HepG2 (cell line): ENCODE results near the gene SMIM29. TPM values are rescaled to one million over a fixed set of nuclear protein-coding genes. Genes with fewer than 3 reads are reported as not detected.
A peak's percentile ranks its signal among the peaks of the same experiment; 100 is the strongest.

Source experiments
- ATAC-seq: fragments of 200-7000 bp; cut with Tn5 transposase; 3 replicates; pipeline ENCODE4 v1.9.1; 2020; ENCODE audit warnings: mild to moderate bottlenecking, moderate library complexity
- Bru-seq: library from RNA; stranded (reverse); fragments of 400-500 nt; gene quantifications from one replicate; lab custom pipeline; 2021; lab: Mats Ljungman, UMichigan
- BruChase-seq, 2 experiments: library from RNA; stranded (reverse); fragments of 400-500 nt; gene quantifications; one replicate each; lab custom pipeline; 2021; lab: Mats Ljungman, UMichigan
- BruUV-seq: library from RNA; stranded (reverse); fragments of 400-500 nt; replicated peaks from 2 replicates; lab custom pipeline; 2021; lab: Mats Ljungman, UMichigan
- CTCF ChIA-PET: fragments of 300-600 bp; formaldehyde crosslinking; extraction: SDS; loops from one replicate; lab custom pipeline; 2021; ENCODE audit warnings: low total read pairs, inconsistent platforms, low intra/inter-chr PET ratio; lab: Yijun Ruan, JAX
- POLR2A ChIA-PET: fragments of 350-600 bp; sonication (Branson Sonifier 250); formaldehyde crosslinking; loops from one replicate; lab custom pipeline; 2020; ENCODE audit warnings: antibody characterized with exemption, inconsistent platforms; lab: Yijun Ruan, JAX
- DNase-seq: peaks from one replicate; pipeline ENCODE4 v3.0.0-alpha.2; 2015; ENCODE audit warnings: low spot score
- FAIRE-seq: peaks from 3 replicates; lab custom pipeline; 2011; peaks lifted over from hg19 to GRCh38; lab: Jason Lieb, UNC
- H2AFZ ChIP-seq: one replicate; pipeline ENCODE4 v1.6.1; 2011; ENCODE audit warnings: low read length, inconsistent platforms
- H3K27ac ChIP-seq: fragments of 300-600 bp; 3 replicates; pipeline ENCODE4 v1.8.0; 2011; ENCODE audit warnings: mixed run types, mild to moderate bottlenecking, mixed read lengths, low read length, inconsistent platforms; ENCODE audit not compliant: insufficient read depth; ENCODE audit errors: extremely low read length
- H3K27me3 ChIP-seq, 2 experiments: fragments of 200-600 bp in 1 of 2; 2 replicates in 1 of 2; 3 replicates in 1 of 2; pipeline versions ENCODE4 v1.6.0 to v1.8.0; 2011; ENCODE audit warnings: low read length in 2 of 2, mild to moderate bottlenecking in 2 of 2, moderate library complexity in 2 of 2, inconsistent platforms in 1 of 2; ENCODE audit not compliant: insufficient read depth in 2 of 2, control insufficient read depth in 1 of 2
- H3K36me3 ChIP-seq, 2 experiments: fragments of 200-600 bp in 1 of 2; replicated peaks in 1 of 2; 2 replicates in 1 of 2; 3 replicates in 1 of 2; pipeline versions ENCODE4 v1.5.1 to v1.8.0; 2011; ENCODE audit warnings: low read length in 2 of 2, inconsistent platforms in 1 of 2; ENCODE audit not compliant: insufficient read depth in 2 of 2, control insufficient read depth in 1 of 2
- H3K4me1 ChIP-seq: 2 replicates; pipeline ENCODE4 v1.5.1; 2012; ENCODE audit warnings: low read length, inconsistent platforms; ENCODE audit not compliant: insufficient read depth
- H3K4me2 ChIP-seq: 2 replicates; pipeline ENCODE4 v1.6.0; 2011; ENCODE audit warnings: low read depth, low read length, inconsistent platforms
- H3K4me3 ChIP-seq, 3 experiments: fragments of 200-600 bp in 1 of 3; sonication (generic), shearing (Covaris generic) in 1 of 3; replicated peaks in 1 of 3; 2 replicates each; pipeline ENCODE4 v1.5.1; 2011 to 2016; ENCODE audit warnings: low read length in 3 of 3, inconsistent platforms in 2 of 3, low read depth in 2 of 3, mild to moderate bottlenecking in 2 of 3, control low read depth in 1 of 3, mixed read lengths in 1 of 3; ENCODE audit not compliant: insufficient read depth in 1 of 3
- H3K79me2 ChIP-seq: one replicate; pipeline ENCODE4 v1.6.1; 2011; ENCODE audit warnings: low read length, inconsistent platforms; ENCODE audit not compliant: insufficient read depth
- H3K9ac ChIP-seq: 2 replicates; pipeline ENCODE4 v1.6.0; 2011; ENCODE audit warnings: mild to moderate bottlenecking, low read depth, low read length, inconsistent platforms; ENCODE audit not compliant: insufficient read depth
- H3K9me3 ChIP-seq: 2 replicates; pipeline ENCODE4 v1.5.1; 2012; ENCODE audit warnings: mild to moderate bottlenecking, low read length
- H4K20me1 ChIP-seq: 2 replicates; pipeline ENCODE4 v1.6.0; 2011; ENCODE audit warnings: inconsistent platforms, mild to moderate bottlenecking, low read length, moderate library complexity; ENCODE audit not compliant: insufficient read depth
- CEBPG ChIP-seq: IDR thresholded peaks from 2 replicates; pipeline ENCODE4 v1.6.1; 2016
- HNRNPL ChIP-seq: fragments of 200-400 bp; formaldehyde crosslinking; IDR thresholded peaks from 2 replicates; pipeline ENCODE4 v1.6.1; 2017; ENCODE audit warnings: mild to moderate bottlenecking, low read depth, low read length
- HOMEZ ChIP-seq: IDR thresholded peaks from 2 replicates; pipeline ENCODE4 v1.6.1; 2016; ENCODE audit warnings: low read depth
- IRF2 ChIP-seq: IDR thresholded peaks from 2 replicates; pipeline ENCODE4 v1.6.1; 2018; ENCODE audit warnings: missing genetic modification reagents, missing compliant biosample characterization
- KDM4B ChIP-seq: sonication (generic); formaldehyde crosslinking; IDR thresholded peaks from 2 replicates; pipeline ENCODE4 v1.4.0; 2020; ENCODE audit warnings: missing genetic modification reagents
- SNAI1 ChIP-seq: sonication (generic); formaldehyde crosslinking; IDR thresholded peaks from 2 replicates; pipeline ENCODE4 v1.5.0; 2020; ENCODE audit warnings: mild to moderate bottlenecking, missing genetic modification reagents, borderline replicate concordance
- SOX13 ChIP-seq, 3 experiments: fragments of 450-650 bp in 1 of 3; sonication (generic) in 1 of 3; formaldehyde crosslinking in 1 of 3; IDR thresholded peaks in 2 of 3; conservative IDR thresholded peaks in 1 of 3; 2 replicates each; pipeline versions ENCODE4 v1.5.0 to v1.6.1; 2016 to 2020; ENCODE audit warnings: antibody characterized with exemption in 1 of 3, mild to moderate bottlenecking in 1 of 3, missing compliant biosample characterization in 1 of 3, missing genetic modification reagents in 1 of 3, moderate library complexity in 1 of 3
- TGIF2 ChIP-seq: IDR thresholded peaks from 2 replicates; pipeline ENCODE4 v1.6.1; 2016; ENCODE audit warnings: control low read depth, missing compliant biosample characterization
- ZBTB3 ChIP-seq: sonication (generic); formaldehyde crosslinking; IDR thresholded peaks from 2 replicates; pipeline ENCODE4 v1.4.0; 2020; ENCODE audit warnings: low read depth, mild to moderate bottlenecking, moderate library complexity, missing genetic modification reagents, borderline replicate concordance
- ZFP1 ChIP-seq: IDR thresholded peaks from 2 replicates; pipeline ENCODE4 v1.6.1; 2016
- ZNF101 ChIP-seq: sonication (generic); formaldehyde crosslinking; IDR thresholded peaks from 2 replicates; pipeline ENCODE4 v1.4.0; 2020; ENCODE audit warnings: mild to moderate bottlenecking, low read depth, missing genetic modification reagents, borderline replicate concordance
- ZNF331 ChIP-seq: sonication (generic); formaldehyde crosslinking; IDR thresholded peaks from 2 replicates; pipeline ENCODE4 v1.4.0; 2020; ENCODE audit warnings: missing genetic modification reagents
- ZNF562 ChIP-seq: sonication (generic); formaldehyde crosslinking; IDR thresholded peaks from 2 replicates; pipeline ENCODE4 v1.8.0; 2022; ENCODE audit warnings: missing genetic modification reagents, borderline replicate concordance
- ZNF720 ChIP-seq: sonication (generic); formaldehyde crosslinking; IDR thresholded peaks from 2 replicates; pipeline ENCODE4 v1.4.0; 2020; ENCODE audit warnings: missing genetic modification reagents
- ZNF781 ChIP-seq: sonication (generic); formaldehyde crosslinking; IDR thresholded peaks from 2 replicates; pipeline ENCODE4 v1.5.1; 2020; ENCODE audit warnings: borderline replicate concordance, mild to moderate bottlenecking, missing genetic modification reagents; ENCODE audit errors: not compliant biosample characterization
- ZNF879 ChIP-seq: sonication (generic); formaldehyde crosslinking; IDR thresholded peaks from 2 replicates; pipeline ENCODE4 v1.8.1; 2023; ENCODE audit warnings: missing genetic modification reagents
- WGBS: methylation state at CpG from one replicate; pipeline ENCODE4 v1.1.6; 2017; ENCODE audit warnings: low lambda C conversion rate; 5-methylcytosine and 5-hydroxymethylcytosine counted together
- in situ Hi-C: cut with HindIII; loops from 2 replicates; pipeline ENCODE4 v1.10.0; 2017; ENCODE audit warnings: low pct_unique_long_range_greater_than_20kb; ENCODE audit not compliant: extremely low pct_ligation_motif_present
- intact Hi-C: fragments of 100-400 bp; cut with micrococcal nuclease; formaldehyde crosslinking; loops from one replicate; pipeline ENCODE4 v1.10.0; 2022; ENCODE audit not compliant: unreplicated experiment
- long read RNA-seq, 2 experiments: library from RNA in 1 of 2; library from polyadenylated mRNA in 1 of 2; stranded (forward) in 1 of 2; unstranded in 1 of 2; transcript quantifications; one replicate each; pipeline ENCODE4 v2.0.0, GENCODE V29; 2019 to 2022
- polyA minus RNA-seq, 3 experiments: library from RNA; depleted of rRNA, polyadenylated mRNA; stranded (reverse); fragments of >200 nt; gene quantifications; 2 replicates each; pipeline ENCODE4 v1.2.3, GENCODE V29; 2011; ENCODE audit warnings: low replicate concordance in 1 of 3
- polyA plus RNA-seq, 8 experiments: library from polyadenylated mRNA; depleted of rRNA in 3 of 8; stranded (reverse) in 7 of 8; unstranded in 1 of 8; fragments of >200 nt; fragmentation: Illumina TruSeq in 4 of 8; extraction: Trizol in 4 of 8; gene quantifications; 2 replicates each; pipeline versions ENCODE4 v1.2.1 to v1.2.3, GENCODE V29; 2011 to 2016; ENCODE audit warnings: low read depth in 4 of 8, missing spikeins in 1 of 8, mixed read lengths in 1 of 8; ENCODE audit not compliant: insufficient read depth in 1 of 8
- total RNA-seq, 5 experiments: library from RNA; depleted of rRNA; stranded (reverse); fragments of >200 nt; fragmentation: Illumina TruSeq; extraction: Trizol; gene quantifications; 2 replicates each; pipeline ENCODE4 v1.2.3, GENCODE V29; 2016; ENCODE audit warnings: low read depth in 1 of 5

SMIM29 gene
- total RNA-seq (2016; rRNA removed; fragmentation: Illumina TruSeq; extraction: Trizol) (11.2 and 15.3 TPM in 2 replicates), polyA plus RNA-seq (2011; rRNA removed) (8.8 and 11.9 TPM in 2 replicates), polyA minus RNA-seq (2011; rRNA and poly(A)+ RNA removed; ENCODE audit: low replicate concordance) (13.5 and 15.5 TPM in 2 replicates), Bru-seq, nascent RNA (percentile 50 among the genes with signal in this experiment), BruChase-seq, experiment 1, labeled RNA remaining after a 6-hour chase (percentile 54 among the genes with signal in this experiment), BruChase-seq, experiment 2, labeled RNA remaining after a 2-hour chase (percentile 44 among the genes with signal in this experiment)
- 78.6 and 81.3 TPM in 2 replicates for total RNA-seq (2016; cell fraction: cytosol; rRNA removed; fragmentation: Illumina TruSeq; extraction: Trizol; ENCODE audit: low read depth)
- 9.2 and 15.5 TPM in 2 replicates for total RNA-seq (2016; cell fraction: insoluble cytoplasmic fraction; rRNA removed; fragmentation: Illumina TruSeq; extraction: Trizol)
- total RNA-seq (2016; cell fraction: membrane; rRNA removed; fragmentation: Illumina TruSeq; extraction: Trizol) = 58.3 and 62.1 TPM in 2 replicates
- 7.2 and 10.1 TPM in 2 replicates for total RNA-seq (2016; cell fraction: nucleus; rRNA removed; fragmentation: Illumina TruSeq; extraction: Trizol)
- polyA plus RNA-seq (2011; cell fraction: cytosol; rRNA removed) = 9.0 and 13.2 TPM in 2 replicates
- polyA plus RNA-seq (2011; cell fraction: nucleus; rRNA removed) = 14.4 and 18.0 TPM in 2 replicates
- 3.4 and 5.5 TPM in 2 replicates for polyA plus RNA-seq (2012)
- 91.0 and 94.0 TPM in 2 replicates for polyA plus RNA-seq (2016; cell fraction: cytosol; fragmentation: Illumina TruSeq; extraction: Trizol; ENCODE audit: low read depth)
- polyA plus RNA-seq (2016; cell fraction: insoluble cytoplasmic fraction; fragmentation: Illumina TruSeq; extraction: Trizol; ENCODE audit: low read depth) = 9.6 and 11.4 TPM in 2 replicates
- polyA plus RNA-seq (2016; cell fraction: membrane; fragmentation: Illumina TruSeq; extraction: Trizol; ENCODE audit: low read depth) = 61.6 and 63.3 TPM in 2 replicates
- polyA plus RNA-seq (2016; cell fraction: nucleus; fragmentation: Illumina TruSeq; extraction: Trizol; ENCODE audit: insufficient read depth, low read depth) = 13.3 and 16.8 TPM in 2 replicates
- polyA minus RNA-seq (2011; cell fraction: cytosol; rRNA and poly(A)+ RNA removed) = 3.9 and 4.0 TPM in 2 replicates
- 5.6 and 6.4 TPM in 2 replicates for polyA minus RNA-seq (2011; cell fraction: nucleus; rRNA and poly(A)+ RNA removed)
- long read RNA-seq, experiment 1, partial matches to known transcripts = 4 of 13 reads
- long read RNA-seq, experiment 1, other reads (novel, unspliced or antisense) = 3 of 13 reads
- long read RNA-seq, experiment 2, transcript SMIM29-208 (5 exons, 1,186 nt) = major isoform, 8 of 21 reads
- long read RNA-seq, experiment 2, transcript SMIM29-205 (5 exons, 1,297 nt) = minor isoform, 5 of 21 reads
- long read RNA-seq, experiment 2, partial matches to known transcripts = 1 of 21 reads
- long read RNA-seq, experiment 2, other reads (novel, unspliced or antisense) = 3 of 21 reads

- Histone ChIP-seq H3K27me3 (no peaks in the 10 kb centered on the region), H3K9me3 (no peaks in the 10 kb centered on the region), H3K4me3 (peak within 1 kb of the TSS; percentile 82 to 99 (median 98)), H2AFZ (no peak within 1 kb of the TSS), H4K20me1 (0 out of 2 replicates have a peak, but pooled peaks cover 4% of the 10 kb centered on the region), H3K36me3 (peaks cover 0 to 8% of the 10 kb centered on the region in 2 experiments; a peak in 2 of 5 replicates), H3K9ac (peak within 1 kb of the TSS; percentile 84), H3K79me2 (no peaks in the 10 kb centered on the region), H3K4me1 (peaks cover 40% of the 10 kb centered on the region), H3K27ac (peak within 1 kb of the TSS; percentile 60), H3K4me2 (peak within 1 kb of the TSS; percentile 99)
- peak; percentile 94 for DNase-seq
- ATAC-seq = peak; percentile 87
- BruUV-seq = no TSS peak
- ChIA-PET CTCF (interaction anchor here (0.9 to 1.9 kb wide), 4 partner anchors 144 to 360 kb away, joined by 5 to 27 read pairs (median 9); partner anchors contain the start of gene NUDT3), POLR2A (interaction anchor here (0.9 to 5.9 kb wide), 13 partner anchors 12 to 354 kb away, joined by 3 to 100 read pairs (median 6); partner anchors contain the start of genes HMGA1, NUDT3 and RPS10)
- peak; percentile 66 for FAIRE-seq
- WGBS = 2% methylated on average over 27 of the region's 79 CpGs
- intact Hi-C loops (loop anchor here (1.0 to 5.0 kb wide), 4 partner anchors 52 to 358 kb away; partner anchors contain the start of gene NUDT3), in situ Hi-C loops (loop anchor here (5.0 to 25.0 kb wide), 2 partner anchors 168 to 363 kb away; no protein-coding TSS in a partner anchor)
- TF ChIP-seq ZNF101 (CRISPR knock-in tag) (no peak), ZNF331 (CRISPR knock-in tag) (no peak), HOMEZ (CRISPR knock-in tag) (peak; percentile 70; the same call in 1 of the 2 replicates), HNRNPL (peak; percentile 85), ZNF562 (CRISPR knock-in tag) (no peak), CEBPG (CRISPR knock-in tag) (no peak), ZNF879 (peak; percentile 93), ZBTB3 (CRISPR knock-in tag) (no peak), TGIF2 (no peak; the same call in 1 of the 2 replicates), KDM4B (CRISPR knock-in tag) (no peak), ZNF781 (no peak), ZNF720 (CRISPR knock-in tag) (no peak), IRF2 (CRISPR knock-in tag) (peak; percentile 48; the same call in 1 of the 2 replicates), SNAI1 (CRISPR knock-in tag) (no peak), SOX13 (IDR thresholded peaks at IDR 0.05) (0 out of 2 replicates have a peak, but pooled peaks have one; percentile 16), SOX13 (CRISPR knock-in tag; conservative IDR thresholded peaks at IDR 0.05 in 1 of 2, IDR thresholded peaks at IDR 0.05 in 1 of 2) (peak in 1 of 2 experiments; percentile 3; a peak in 1 of 4 replicates), ZFP1 (CRISPR knock-in tag) (no peak)
Observed at GRCh38 chr6:34248727-34249468, at the start of gene SMIM29. Gene SMIM29 (minus strand): TSS chr6:34249006. CDS start chr6:34247791, 1,215 bp downstream.
